GM04503 (cell line): ENCODE data around the gene PAIP1.
"Not testable (repeated sequence)": the region's sequence is repeated elsewhere in the genome, so short reads cannot be mapped to it uniquely, and the experiment has no call there.

Source experiments
- DNase-seq: peaks from one replicate; pipeline ENCODE4 v3.0.0-alpha.2; 2012; ENCODE audit warnings: low read depth

The PAIP1 gene, protein sequence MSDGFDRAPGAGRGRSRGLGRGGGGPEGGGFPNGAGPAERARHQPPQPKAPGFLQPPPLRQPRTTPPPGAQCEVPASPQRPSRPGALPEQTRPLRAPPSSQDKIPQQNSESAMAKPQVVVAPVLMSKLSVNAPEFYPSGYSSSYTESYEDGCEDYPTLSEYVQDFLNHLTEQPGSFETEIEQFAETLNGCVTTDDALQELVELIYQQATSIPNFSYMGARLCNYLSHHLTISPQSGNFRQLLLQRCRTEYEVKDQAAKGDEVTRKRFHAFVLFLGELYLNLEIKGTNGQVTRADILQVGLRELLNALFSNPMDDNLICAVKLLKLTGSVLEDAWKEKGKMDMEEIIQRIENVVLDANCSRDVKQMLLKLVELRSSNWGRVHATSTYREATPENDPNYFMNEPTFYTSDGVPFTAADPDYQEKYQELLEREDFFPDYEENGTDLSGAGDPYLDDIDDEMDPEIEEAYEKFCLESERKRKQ

DNA sequence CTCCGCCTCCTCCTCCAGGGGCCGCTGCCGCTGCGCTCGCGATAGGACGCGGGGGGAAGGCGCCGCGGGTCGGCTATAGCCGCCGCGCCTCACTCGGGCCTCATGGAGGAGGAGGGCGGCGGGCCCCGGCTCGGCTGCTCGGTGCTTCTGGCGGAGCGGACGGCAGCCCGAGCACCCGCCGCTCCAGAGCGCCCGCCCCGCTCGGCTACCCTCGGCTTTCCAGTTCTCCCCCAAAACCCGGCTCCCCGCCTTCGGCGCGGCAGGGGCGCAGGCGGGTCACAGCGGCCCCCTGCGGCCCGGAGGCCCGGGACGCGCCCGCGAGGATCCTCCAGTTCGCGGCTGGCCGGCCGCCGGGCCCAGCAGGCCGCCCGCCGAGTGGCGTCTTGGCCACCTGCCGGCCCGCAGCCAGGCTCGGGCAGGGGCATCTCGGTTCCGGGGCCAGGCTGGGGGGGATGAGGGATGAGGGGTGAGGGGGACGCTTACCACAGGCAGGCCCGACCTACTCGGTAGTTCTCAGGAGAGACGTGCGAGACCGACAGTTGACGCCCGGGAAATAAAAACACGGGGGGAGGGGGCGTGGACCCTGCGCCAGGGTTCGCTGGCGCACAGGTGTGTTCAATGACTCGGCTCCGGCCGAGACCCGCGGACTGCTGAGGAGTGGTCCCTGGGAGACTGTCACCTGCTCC, at the start of gene PAIP1:
Gene PAIP1, minus strand, starts transcription at position 221 of the 686 bp plus-strand sequence. CDS start 231 bp downstream, outside the sequence.
- peak; percentile 41 for DNase-seq

DNA sequence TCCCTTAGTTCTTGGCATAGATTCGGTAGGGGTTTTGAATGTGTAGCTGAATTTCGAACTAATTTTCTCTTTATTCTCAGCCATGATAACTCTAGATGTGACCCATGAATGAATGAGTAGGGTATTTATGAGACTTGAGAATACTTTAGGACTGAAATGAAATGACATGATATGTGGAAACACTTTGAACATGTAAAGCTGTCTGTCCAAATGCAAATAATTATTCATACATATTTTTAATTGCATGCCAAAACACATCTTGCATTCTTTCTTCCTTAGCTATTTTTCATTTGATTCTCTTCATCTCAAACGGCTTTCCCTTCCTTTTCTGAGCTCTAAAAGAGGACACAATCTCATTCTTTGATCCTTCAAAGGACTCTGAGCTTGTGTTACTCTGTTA, 49.5 kb upstream of the PAIP1 start:
- DNase-seq = no peak

DNA sequence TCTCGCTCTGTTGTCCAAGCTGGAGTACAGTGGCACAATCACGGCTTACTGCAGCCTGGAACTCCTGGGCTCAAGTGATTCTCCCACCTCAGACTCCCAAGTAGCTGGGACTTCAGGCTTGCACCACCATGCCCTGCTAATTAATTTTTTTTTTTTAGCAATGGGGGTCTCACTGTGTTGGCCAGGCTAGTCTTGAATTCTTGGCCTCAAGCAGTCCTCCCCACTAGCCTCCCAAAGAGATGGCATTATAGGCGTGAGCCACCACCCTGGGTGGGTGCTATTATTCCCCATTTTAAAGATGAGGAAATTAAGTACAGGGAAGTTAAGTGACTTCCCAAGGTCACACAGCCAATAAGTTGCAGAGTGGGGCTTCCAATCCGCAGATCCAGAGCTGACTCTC, 47.8 kb upstream of the PAIP1 start:
- DNase-seq = no peak

DNA sequence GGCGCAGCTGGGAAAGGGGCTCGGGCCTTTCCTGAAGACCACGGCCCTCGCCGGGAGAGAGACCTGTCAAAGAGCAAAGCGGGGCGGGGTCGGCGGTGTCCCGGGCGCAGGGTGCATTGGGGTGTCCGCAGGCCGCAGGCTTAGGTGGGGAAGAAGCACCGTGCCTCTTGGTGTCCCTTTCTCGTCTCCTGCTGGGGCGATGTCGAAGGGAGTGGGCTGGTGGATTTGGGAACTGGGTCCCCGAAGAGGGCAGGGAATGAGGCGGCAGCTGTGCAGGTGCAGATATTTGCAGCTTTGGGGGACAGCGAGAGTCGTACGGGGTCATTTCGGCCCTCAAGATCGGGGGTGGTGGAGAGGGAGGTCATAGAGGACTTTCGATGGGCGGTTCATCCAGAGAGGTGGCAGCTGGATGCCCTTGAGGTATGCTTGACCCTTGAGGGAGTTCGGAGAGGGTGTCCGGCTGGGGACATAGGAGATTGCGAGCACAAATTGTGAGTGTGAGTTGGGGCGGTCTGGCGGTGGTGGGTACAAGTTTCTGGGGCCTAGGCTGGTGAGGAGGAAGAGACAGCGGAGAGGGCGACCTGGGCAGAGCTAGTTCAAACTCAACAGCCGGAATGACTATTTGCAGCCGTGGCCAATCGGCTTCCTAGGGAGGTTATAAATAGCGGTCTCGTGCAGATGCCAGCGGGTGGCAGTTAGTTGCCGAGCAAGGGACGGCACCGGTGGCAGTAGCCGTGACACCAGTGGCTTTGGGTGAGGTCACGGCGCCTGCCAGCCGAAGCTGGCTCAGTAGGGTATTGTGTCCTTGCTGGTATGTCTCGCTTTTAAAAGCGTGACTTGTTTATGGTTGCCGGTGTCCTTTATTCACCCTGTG, 46.7 kb upstream of the PAIP1 start:
- peak; percentile 10 for DNase-seq

DNA sequence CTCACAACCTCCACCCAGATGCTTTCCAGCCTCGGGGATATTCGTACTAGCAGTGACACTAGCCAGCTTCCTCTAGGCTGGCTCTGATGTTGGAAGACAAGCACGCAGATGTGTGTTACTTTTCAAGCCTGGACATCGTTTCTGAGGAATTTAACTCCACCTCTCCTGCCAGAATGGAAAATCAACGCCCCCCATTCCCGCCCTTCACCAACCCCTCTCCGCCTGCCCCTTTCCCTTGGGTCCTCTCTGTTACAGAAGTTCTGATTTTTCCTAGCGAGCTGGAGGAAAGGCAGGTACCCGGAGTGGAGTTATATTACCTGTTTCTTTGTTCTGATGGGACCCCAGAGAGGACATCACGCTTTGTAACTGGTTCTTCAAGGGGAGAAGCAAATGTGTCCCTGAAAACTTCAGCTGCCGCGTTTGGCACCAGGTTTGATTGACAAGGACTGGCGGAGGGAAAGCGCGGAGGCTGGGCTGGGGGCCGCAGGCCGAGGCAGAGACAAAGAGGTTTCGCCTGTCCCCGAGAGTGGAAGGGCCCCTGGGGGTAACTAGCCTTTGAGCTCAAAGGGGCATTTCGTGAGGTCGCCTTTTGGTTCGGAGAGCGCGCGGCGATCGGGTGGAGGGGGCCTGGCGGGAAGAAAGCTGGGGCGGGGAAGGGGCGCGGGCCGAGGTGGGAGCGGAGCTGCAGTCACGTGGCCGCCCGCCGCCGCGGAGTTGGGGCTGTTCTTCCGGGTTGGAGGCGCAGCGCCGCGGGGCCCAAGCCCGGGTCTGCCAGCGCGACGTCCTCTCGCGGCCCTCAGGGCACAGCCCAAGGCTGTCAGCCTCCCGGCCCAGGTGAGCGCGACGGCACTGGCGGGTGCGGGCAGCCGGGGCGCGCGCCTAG, 45.8 kb upstream of the PAIP1 start, which contains the start of gene NNT:
Gene NNT, plus strand, starts transcription at position 720 of the 883 bp plus-strand sequence. CDS start 6,016 bp downstream, outside the sequence.
- DNase-seq = peak; percentile 21

DNA sequence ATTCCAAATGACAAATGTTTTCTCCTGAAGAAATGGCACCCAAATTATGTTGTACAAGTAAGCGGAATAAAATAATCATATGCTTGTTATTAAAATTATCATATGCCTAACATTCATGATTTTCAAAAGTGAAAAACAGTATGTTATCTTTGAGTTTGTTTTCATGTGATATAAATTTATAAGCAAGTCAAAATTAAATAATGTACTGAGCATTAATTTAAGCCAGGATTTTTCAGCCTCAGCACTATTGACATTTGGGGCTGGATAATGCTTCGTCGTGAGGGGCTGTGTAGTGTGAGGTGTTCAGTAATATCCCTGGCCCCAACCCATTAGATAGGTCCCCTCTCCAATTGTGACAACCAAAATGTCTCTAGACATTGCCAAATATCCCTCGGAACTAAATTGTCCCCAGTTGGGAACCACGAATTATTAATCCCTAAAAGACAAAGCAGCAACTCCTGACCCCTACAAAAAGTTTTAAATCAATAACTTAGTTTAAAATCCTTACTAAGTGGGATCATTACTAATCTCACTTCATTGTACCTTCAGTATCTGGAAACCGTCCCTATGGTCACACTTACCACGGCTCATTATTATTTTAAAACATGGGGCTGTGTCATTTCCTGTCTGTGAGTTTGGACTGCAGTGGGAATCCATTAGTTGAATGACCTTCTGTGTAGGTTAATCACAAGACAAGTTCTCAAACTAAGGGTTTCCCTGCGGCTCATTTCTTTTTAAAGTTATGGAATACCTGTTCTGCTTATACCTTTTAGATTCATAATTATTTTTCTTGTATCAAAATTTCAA, 44.8 kb upstream of the PAIP1 start:
- peak; percentile 4 for DNase-seq

DNA sequence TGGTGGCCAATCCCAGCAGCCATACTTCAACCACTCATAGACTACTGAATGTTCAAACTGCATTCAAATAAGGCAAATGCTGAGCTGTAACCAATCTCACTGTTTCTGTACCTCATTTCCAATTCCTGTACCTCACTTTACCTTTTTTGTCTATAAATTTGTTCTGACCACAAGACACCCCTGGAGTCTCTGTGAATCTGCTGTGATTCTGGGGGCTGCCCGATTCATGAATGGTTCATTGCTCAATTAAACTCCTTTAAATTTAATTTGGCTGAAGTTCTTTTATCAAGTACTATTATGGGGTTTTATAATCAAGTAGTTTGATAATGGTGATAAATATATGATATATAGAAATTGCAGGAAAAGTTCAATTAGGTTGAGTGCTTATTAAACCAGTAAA, 42.0 kb upstream of the PAIP1 start:
- DNase-seq = not testable (repeated sequence)

DNA sequence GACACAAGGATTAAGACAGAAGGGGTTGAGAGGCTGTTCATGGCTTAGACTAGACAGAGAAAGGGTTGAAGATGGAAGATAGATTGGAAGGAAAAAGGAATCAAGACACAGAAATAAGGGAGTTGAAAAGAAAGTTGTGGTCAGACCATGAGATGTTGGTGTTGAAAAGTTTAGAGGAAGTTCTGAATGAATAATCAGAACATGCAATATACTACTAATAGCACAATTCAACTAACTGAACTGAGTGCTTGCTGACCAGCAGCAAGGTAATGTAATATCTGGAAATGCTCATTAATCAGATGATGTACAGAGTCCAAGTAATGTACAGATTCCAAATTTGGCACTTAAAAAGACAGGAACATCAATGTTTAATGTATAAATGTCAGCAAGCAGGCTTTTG, 35.5 kb upstream of the PAIP1 start:
- no peak for DNase-seq

DNA sequence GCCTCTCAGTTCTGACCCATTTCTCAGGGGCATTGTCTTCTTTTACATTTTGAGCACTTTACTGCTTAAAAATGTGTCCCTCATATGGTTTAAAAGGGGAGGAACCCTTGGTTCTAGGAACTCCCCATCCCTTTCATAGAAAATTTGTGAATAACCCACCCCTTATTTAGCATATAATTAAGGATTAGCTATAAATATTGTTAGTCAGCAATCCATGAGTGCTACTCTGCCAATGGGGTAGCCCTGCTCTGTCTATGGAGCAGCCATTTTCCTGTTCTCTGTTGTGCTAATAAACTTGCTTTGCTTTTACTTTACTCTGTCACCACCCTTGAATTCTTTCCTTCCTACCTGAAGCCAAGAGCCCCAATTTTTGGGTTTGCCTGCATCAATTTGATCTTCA, 33.8 kb upstream of the PAIP1 start:
- DNase-seq = no peak

DNA sequence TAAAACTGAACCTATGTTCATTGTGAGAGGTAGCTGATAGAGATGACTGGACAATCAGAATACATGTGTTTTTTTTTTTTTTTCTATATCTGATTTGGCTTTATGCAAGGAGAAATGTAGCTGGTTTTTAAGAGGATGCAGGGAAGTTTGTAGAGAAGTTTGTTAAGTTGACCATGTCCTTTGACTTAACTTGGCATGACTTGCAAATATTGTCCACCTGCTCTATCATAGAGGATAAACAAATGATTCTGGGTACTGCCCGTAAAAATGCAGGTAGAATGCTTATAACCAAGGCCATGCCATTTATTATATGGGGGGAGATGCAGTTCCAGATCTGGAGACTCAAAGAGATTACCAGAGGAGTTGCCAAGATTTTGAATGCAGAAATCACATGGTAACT, 32.4 kb upstream of the PAIP1 start:
- DNase-seq = no peak

DNA sequence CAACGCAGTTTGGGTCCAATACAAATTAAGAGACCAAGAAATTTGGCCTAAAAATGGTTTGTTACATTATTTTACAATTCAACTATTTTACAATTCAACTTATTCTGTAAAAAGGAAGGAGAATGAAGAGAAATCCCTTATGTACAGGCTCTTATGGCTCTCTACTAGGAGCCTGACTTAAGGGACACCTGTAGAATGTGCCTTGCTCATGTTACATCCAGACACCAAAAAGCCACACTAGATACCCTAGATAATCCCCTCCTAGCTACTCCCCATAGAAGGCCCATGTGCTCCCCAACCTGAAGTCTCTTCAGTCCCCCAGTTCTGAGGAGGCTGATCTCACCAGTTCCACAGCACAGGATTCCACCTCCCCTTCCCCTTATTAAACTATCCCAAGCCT, 32.0 kb upstream of the PAIP1 start:
- DNase-seq = no peak

DNA sequence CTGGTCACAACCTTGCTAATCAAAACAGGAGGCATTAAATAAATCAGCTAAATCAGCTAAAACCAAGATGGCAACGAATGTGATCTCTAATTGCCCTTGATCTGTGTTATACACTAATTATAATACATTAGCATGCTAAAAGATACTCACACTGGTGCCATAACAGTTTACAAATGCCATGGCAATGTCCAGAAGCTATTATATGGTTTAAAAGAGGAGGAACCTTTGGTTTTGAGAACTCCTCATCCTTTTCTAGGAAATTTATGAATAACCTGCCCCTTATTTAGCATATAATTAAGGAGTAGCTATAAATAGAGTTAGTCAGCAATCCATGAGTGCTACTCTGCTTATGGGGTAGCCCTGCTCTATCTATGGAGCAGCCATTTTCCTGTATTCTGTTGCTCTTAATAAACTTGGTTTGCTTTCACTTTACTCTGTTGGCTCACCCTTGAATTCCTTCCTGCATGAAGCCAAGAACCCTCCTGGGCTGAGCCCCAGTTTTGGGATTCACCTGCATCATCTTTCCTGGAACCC, 27.4 kb upstream of the PAIP1 start:
- DNase-seq = no peak

DNA sequence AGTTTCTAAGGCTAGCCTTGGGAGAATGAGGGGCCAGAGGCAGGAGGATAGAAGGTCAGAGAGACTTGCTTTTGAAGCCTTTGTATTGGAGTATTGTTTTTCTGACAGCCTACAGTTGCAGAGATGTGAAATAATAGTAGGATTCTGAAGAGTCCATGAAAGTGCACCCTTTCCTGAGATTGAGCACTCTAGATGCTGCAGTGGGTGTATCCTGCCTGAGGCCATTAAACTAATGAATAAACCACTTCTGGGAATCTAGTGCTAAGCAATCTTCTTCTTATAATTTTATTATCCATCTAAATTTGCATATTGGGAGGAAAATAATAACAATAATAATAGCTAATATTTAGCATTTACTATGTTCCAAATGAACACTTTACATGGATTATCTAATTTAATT, 26.8 kb upstream of the PAIP1 start:
- DNase-seq = no peak

DNA sequence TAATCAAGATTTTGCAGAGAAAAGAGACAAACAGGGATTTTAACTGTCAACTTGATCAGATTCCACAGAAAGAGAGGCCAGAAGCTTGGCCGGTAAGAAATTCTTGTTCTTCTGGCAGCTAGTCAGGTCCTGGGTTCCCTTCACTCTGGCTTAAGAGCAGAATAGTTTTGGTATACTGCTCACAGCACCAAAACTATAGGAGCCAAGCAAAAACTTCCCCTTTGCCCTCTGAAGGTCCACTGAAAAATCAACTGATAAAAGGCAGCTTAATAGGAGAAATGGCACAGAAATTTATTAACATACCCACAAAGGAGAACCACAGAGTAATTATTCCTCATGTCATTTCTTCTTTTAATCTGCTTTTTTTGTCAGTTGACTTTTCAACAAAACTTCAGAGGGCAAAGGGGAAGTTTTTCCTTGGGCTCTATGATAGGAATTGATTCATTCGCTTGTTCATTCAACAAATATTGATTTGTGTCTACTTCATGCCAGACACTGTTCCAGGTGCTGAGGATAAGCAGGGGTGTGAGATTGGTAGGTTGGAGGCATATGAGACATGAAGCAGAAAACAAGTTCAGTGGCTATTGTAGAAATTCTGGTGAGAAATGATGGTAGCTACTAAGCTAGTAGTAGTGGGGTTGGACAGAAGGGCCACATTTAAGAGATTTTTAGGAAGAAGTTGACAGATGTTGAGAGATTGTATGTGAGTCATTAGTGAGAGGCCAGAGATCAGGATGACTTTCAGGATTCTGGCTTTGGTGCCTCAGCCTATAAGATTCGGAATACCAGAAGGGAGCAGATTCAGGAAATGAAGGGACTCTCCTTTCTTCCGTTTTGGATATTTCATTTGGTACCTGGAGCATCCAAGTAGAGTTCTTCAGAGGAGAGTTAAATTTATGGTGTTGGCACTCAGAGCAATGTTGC, 25.5 kb upstream of the PAIP1 start:
- no peak for DNase-seq

DNA sequence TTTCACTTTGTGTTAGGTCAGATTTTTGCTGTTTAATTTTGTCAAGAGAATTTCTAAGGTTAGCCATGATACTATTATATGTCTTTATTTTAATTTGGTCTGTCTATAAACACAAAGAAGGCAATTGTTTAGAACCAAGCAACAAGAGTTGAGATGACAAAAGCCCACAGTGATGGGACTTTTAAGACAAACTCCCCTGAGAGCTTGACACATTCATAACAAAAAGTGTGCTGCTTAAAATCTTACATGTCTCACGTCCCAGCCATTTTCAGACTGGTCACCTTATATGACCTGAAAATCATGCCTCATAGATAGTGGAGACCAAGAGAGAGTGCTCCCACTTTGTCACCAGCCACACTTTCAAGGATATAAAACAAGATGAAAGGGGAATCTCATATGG, 24.5 kb upstream of the PAIP1 start:
- no peak for DNase-seq

DNA sequence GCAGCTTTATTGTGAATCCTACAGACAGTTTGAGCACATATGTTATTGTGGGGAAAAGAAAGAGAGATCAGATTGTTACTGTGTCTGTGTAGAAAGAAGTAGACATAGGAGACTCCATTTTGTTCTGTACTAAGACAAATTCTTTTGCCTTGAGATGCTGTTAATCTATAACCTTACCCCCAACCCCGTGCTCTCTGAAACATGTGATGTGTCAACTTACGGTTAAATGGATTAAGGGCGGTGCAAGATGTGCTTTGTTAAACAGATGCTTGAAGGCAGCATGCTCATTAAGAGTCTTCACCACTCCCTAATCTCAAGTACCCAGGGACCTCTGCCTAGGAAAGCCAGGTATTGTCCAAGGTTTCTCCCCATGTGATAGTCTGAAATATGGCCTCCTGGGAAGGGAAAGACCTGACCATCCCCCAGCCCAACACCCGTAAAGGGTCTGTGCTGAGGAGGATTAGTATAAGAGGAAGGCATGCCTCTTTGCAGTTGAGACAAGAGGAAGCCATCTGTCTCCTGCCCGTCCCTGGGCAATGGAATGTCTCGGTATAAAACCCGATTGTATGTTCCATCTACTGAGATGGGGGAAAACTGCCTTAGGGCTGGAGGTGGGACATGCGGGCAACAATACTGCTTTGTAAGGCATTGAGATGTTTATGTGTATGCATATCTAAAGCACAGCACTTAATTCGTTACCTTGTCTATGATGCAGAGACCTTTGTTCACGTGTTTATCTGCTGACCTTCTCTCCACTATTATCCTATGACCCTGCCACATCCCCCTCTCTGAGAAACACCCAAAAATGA, 23.7 kb upstream of the PAIP1 start:
- not testable (repeated sequence) for DNase-seq

DNA sequence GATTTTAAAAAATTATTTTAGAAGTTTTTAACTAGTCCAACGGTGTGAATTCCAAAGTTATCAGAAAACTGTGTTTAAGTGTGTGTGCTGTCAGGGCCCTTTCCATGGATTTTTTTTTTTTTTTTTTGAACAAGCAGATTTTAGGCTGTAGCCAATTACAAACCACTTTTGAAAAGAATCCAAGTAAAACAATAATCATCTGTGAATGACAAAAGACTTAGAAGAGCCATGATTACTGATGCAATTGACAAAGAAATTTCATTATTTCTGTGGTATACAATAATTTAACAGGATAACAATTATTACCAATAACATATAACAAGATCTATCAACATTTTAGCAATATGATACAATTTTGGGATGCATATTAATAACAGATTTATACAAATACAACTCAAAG, 16.2 kb upstream of the PAIP1 start:
- no peak for DNase-seq

DNA sequence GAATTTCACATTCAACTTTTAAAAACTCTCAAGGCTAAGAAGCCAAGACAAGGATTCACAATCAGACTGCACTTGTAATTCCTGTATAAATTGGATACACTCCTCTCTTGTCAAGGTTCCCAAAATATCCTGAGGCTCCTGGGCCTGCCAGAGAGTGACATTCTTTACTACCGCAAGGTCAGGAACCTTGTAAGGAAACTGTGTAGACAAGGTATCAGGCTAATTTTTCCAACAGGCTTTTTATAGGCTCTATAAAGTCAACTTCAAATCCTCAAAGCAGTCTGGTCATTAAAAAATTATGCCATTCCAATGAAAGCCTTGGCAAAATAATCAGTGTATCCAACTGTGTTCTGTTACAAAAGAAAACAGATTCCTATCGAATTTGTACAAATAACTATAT, 15.5 kb upstream of the PAIP1 start:
- DNase-seq = no peak
